Endothelial cell of umbilical vein (primary cell): ENCODE measurements around the gene ATP6V1G3. TPM values are rescaled to one million over a fixed set of nuclear protein-coding genes. Genes with fewer than 3 reads are reported as not detected.

Source experiments
- BruUV-seq: library from RNA; stranded (reverse); fragments of 400-500 nt; replicated peaks from 2 replicates; lab custom pipeline; 2021; lab: Mats Ljungman, UMichigan
- CTCF ChIA-PET: fragments of 300-600, 350-600 bp; sonication (Branson Sonifier 250); formaldehyde crosslinking; loops from one replicate; lab custom pipeline; 2021; ENCODE audit warnings: antibody characterized with exemption, inconsistent platforms; lab: Charles Lee
- POLR2A ChIA-PET: fragments of 300-600, 350-600 bp; sonication (Branson Sonifier 250); formaldehyde crosslinking; loops from one replicate; lab custom pipeline; 2021; ENCODE audit warnings: antibody characterized with exemption, inconsistent platforms; lab: Charles Lee
- DNase-seq: peaks from one replicate; pipeline ENCODE4 v3.0.0-alpha.2; 2011; ENCODE audit warnings: low read depth, low spot score
- FAIRE-seq: peaks from 2 replicates; lab custom pipeline; 2011; peaks lifted over from hg19 to GRCh38; lab: Jason Lieb, UNC
- H2AFZ ChIP-seq: 2 replicates; pipeline ENCODE4 v1.6.0; 2012; ENCODE audit warnings: low read depth, low read length, control low read depth, inconsistent platforms
- H3K27ac ChIP-seq: 2 replicates; pipeline ENCODE4 v1.5.1; 2011; ENCODE audit warnings: low read depth, mild to moderate bottlenecking, control low read depth, low read length, moderate library complexity; ENCODE audit not compliant: insufficient read depth
- H3K27me3 ChIP-seq, 2 experiments: 2 replicates each; pipeline versions ENCODE4 v1.6.0 to v1.6.1; 2011; ENCODE audit warnings: low read length in 2 of 2, mixed read lengths in 1 of 2; ENCODE audit not compliant: control insufficient read depth in 2 of 2, insufficient read depth in 2 of 2
- H3K36me3 ChIP-seq, 2 experiments: 2 replicates in 1 of 2; 3 replicates in 1 of 2; pipeline ENCODE4 v1.5.1; 2011; ENCODE audit warnings: low read length in 2 of 2, mild to moderate bottlenecking in 1 of 2, moderate library complexity in 1 of 2; ENCODE audit not compliant: control insufficient read depth in 2 of 2, insufficient read depth in 2 of 2; ENCODE audit errors: extremely low read depth in 1 of 2
- H3K4me1 ChIP-seq: 3 replicates; pipeline ENCODE4 v1.5.1; 2011; ENCODE audit warnings: mild to moderate bottlenecking, low read length; ENCODE audit not compliant: control insufficient read depth, insufficient read depth; ENCODE audit errors: extremely low read depth
- H3K4me2 ChIP-seq: 2 replicates; pipeline ENCODE4 v1.6.1; 2011; ENCODE audit warnings: low read length, control low read depth, mixed read lengths; ENCODE audit not compliant: insufficient read depth
- H3K4me3 ChIP-seq, 3 experiments: fragments of 200-600 bp in 1 of 3; sonication (generic), shearing (Covaris generic) in 1 of 3; replicated peaks in 1 of 3; 2 replicates each; pipeline ENCODE4 v1.5.1; 2011 to 2016; ENCODE audit warnings: control low read depth in 3 of 3, low read length in 3 of 3, mild to moderate bottlenecking in 2 of 3, inconsistent platforms in 1 of 3, low read depth in 1 of 3, moderate library complexity in 1 of 3; ENCODE audit not compliant: insufficient read depth in 1 of 3
- H3K79me2 ChIP-seq: 2 replicates; pipeline ENCODE4 v1.6.0; 2012; ENCODE audit warnings: low read length, inconsistent platforms; ENCODE audit not compliant: control insufficient read depth, insufficient read depth
- H3K9ac ChIP-seq: replicated peaks from 2 replicates; pipeline ENCODE3; 2011; ENCODE audit warnings: low read length, control low read depth; ENCODE audit not compliant: insufficient read depth; ENCODE audit errors: extremely low read depth
- H3K9me1 ChIP-seq: replicated peaks from 3 replicates; pipeline ENCODE4 v1.6.0; 2011; ENCODE audit warnings: mild to moderate bottlenecking, low read length; ENCODE audit not compliant: control insufficient read depth, insufficient read depth; ENCODE audit errors: extremely low read depth
- H3K9me3 ChIP-seq: replicated peaks from 2 replicates; pipeline ENCODE4 v1.5.1; 2012; ENCODE audit warnings: low read length, inconsistent platforms; ENCODE audit not compliant: control insufficient read depth, insufficient read depth
- H4K20me1 ChIP-seq: replicated peaks from 2 replicates; pipeline ENCODE3; 2011; ENCODE audit warnings: mild to moderate bottlenecking, low read length; ENCODE audit not compliant: control insufficient read depth, insufficient read depth; ENCODE audit errors: extremely low read depth
- EZH2 ChIP-seq: IDR thresholded peaks from 2 replicates; pipeline ENCODE4 v1.6.1; 2012; ENCODE audit warnings: borderline replicate concordance, low read depth, mild to moderate bottlenecking, moderate library complexity, low read length, inconsistent platforms; ENCODE audit not compliant: severe bottlenecking
- FOS ChIP-seq: IDR thresholded peaks from 2 replicates; pipeline ENCODE4 v1.6.1; 2011; ENCODE audit warnings: mild to moderate bottlenecking, low read length, moderate library complexity, borderline replicate concordance; ENCODE audit not compliant: insufficient read depth
- GATA2 ChIP-seq: IDR thresholded peaks from 2 replicates; pipeline ENCODE4 v1.7.0; 2011; ENCODE audit warnings: low read depth, mild to moderate bottlenecking, moderate library complexity, mixed read lengths, low read length; ENCODE audit not compliant: insufficient read length, insufficient read depth
- JUN ChIP-seq: IDR thresholded peaks from 2 replicates; pipeline ENCODE4 v1.6.1; 2011; ENCODE audit warnings: borderline replicate concordance, low read depth; ENCODE audit not compliant: insufficient read length, insufficient read depth
- MYC ChIP-seq: IDR thresholded peaks from one replicate; pipeline ENCODE4 v1.6.1; 2011; ENCODE audit warnings: mild to moderate bottlenecking, low read depth, low read length
- POLR2A ChIP-seq: IDR thresholded peaks from 2 replicates; pipeline ENCODE4 v1.6.1; 2012; ENCODE audit warnings: low read depth, mild to moderate bottlenecking, control low read depth, low read length
- POLR2AphosphoS5 ChIP-seq: IDR thresholded peaks from 2 replicates; pipeline ENCODE4 v1.6.1; 2012; ENCODE audit warnings: low read depth, mild to moderate bottlenecking, control low read depth, low read length, moderate library complexity; ENCODE audit not compliant: insufficient read depth
- dilution Hi-C: fragments of 300-500 bp; cut with MboI; formaldehyde crosslinking; loops from one replicate; pipeline ENCODE4 v1.15.0; 2019; ENCODE audit warnings: low sequenced_read_pairs; ENCODE audit not compliant: extremely low pct_ligation_motif_present
- intact Hi-C: fragments of 100-400 bp; cut with micrococcal nuclease; formaldehyde crosslinking; loops from one replicate; pipeline ENCODE4 v1.10.0; 2022
- polyA plus RNA-seq, 4 experiments: library from polyadenylated mRNA; depleted of rRNA in 3 of 4; stranded (reverse) in 3 of 4; unstranded in 1 of 4; fragments of >200 nt; gene quantifications; 2 replicates each; pipeline versions ENCODE4 v1.2.1 to v1.2.3, GENCODE V29; 2011 to 2012; ENCODE audit warnings: missing spikeins in 1 of 4
- total RNA-seq: library from RNA; stranded (reverse); gene quantifications from 2 replicates; pipeline ENCODE4 v1.2.3, GENCODE V29; 2021
- TF ChIP-seq, protein P1 (sequence below), 2 donors: IDR thresholded peaks; 1 replicate in 1 of 2; 2 replicates in 1 of 2; pipeline ENCODE4 v1.5.1; 2011; ENCODE audit warnings: low read length in 2 of 2, mild to moderate bottlenecking in 2 of 2, moderate library complexity in 2 of 2, control low read depth in 1 of 2, inconsistent platforms in 1 of 2, low read depth in 1 of 2; ENCODE audit not compliant: insufficient read depth in 1 of 2; ENCODE audit errors: extremely low read depth in 1 of 2
- TF ChIP-seq, protein P2 (sequence below): IDR thresholded peaks from 2 replicates; pipeline ENCODE4 v1.6.1; 2011; ENCODE audit not compliant: insufficient read depth, insufficient read length

The ATP6V1G3 gene
- total and polyA plus RNA-seq, 2 donors (not counting 3 experiments of a cell fraction or from before 2014, with no cell fraction given), result not detected

DNA sequence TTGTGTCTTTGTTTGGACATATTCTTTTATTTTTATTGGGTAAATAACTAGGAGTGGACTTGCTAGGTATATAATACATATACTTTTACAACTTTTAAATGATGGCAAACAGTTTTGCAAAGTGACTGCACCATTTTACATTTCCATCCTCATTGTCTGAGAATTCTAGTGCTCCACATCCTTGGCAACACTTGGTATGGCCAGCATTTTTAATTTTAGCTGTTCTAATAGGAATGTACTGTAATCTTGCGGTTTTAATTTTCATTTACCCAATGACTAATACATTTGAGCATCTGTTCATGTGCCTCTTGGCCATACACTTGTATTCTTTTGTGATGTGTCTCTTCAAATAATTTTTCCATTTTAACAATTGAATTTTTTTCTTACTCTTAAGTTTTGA lies 37.0 kb upstream of the ATP6V1G3 start:
- FAIRE-seq (no peak), DNase-seq (no peak)
- no peak overlapping the region for H3K27ac ChIP-seq
- no peaks in the 10 kb centered on the region for H3K36me3 ChIP-seq
- intact Hi-C loops, result no loop called here
- ChIA-PET CTCF (interaction anchor here (1.7 kb wide), 1 partner anchor 109 kb away, joined by 5 read pairs; no protein-coding TSS in a partner anchor), POLR2A (no interaction called here)
- no TSS peak for BruUV-seq
- TF ChIP-seq, protein P1, sequence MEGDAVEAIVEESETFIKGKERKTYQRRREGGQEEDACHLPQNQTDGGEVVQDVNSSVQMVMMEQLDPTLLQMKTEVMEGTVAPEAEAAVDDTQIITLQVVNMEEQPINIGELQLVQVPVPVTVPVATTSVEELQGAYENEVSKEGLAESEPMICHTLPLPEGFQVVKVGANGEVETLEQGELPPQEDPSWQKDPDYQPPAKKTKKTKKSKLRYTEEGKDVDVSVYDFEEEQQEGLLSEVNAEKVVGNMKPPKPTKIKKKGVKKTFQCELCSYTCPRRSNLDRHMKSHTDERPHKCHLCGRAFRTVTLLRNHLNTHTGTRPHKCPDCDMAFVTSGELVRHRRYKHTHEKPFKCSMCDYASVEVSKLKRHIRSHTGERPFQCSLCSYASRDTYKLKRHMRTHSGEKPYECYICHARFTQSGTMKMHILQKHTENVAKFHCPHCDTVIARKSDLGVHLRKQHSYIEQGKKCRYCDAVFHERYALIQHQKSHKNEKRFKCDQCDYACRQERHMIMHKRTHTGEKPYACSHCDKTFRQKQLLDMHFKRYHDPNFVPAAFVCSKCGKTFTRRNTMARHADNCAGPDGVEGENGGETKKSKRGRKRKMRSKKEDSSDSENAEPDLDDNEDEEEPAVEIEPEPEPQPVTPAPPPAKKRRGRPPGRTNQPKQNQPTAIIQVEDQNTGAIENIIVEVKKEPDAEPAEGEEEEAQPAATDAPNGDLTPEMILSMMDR (IDR thresholded peaks at IDR 0.05; ENCODE audit: extremely low read depth in 1 of 2, insufficient read depth in 1 of 2, low read depth in 1 of 2, low read length in 2 of 2), result no peak
- TF ChIP-seq POLR2A (no peak), MYC (no peak), EZH2 (no peak), GATA2 (no peak), FOS (no peak), POLR2AphosphoS5 (no peak), JUN (no peak)
- TF ChIP-seq, protein P2, sequence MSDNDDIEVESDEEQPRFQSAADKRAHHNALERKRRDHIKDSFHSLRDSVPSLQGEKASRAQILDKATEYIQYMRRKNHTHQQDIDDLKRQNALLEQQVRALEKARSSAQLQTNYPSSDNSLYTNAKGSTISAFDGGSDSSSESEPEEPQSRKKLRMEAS, result no peak
- no peak overlapping the region for H3K4me2 ChIP-seq
- no peaks in the 10 kb centered on the region for H3K9me3 ChIP-seq
- no peak overlapping the region for H2AFZ ChIP-seq
- no peaks in the 10 kb centered on the region for H3K4me1 ChIP-seq
- no peak overlapping the region for H3K4me3 ChIP-seq
- H3K27me3 ChIP-seq, result no peaks in the 10 kb centered on the region
- no peak overlapping the region for H3K9ac ChIP-seq
- no peaks in the 10 kb centered on the region for H4K20me1 ChIP-seq
- dilution Hi-C loops, result no loop called here
- H3K79me2 ChIP-seq, result no peaks in the 10 kb centered on the region
- no peaks in the 10 kb centered on the region for H3K9me1 ChIP-seq
